HG03521 (cell line): ENCODE results near the gene PCCA.
"Not testable (repeated sequence)": the region's sequence is repeated elsewhere in the genome, so short reads cannot be mapped to it uniquely, and the experiment has no call there.

ENCODE experiments used
- ATAC-seq: cut with Tn5 transposase; IDR thresholded peaks from one replicate; pipeline ENCODE4 v1.9.1; 2021; ENCODE audit warnings: mild to moderate bottlenecking, moderate library complexity; ENCODE audit not compliant: unreplicated experiment

PCCA gene

GRCh38 chr13:100356426-100356825 is 267.5 kb downstream of the PCCA start:
- ATAC-seq = no peak

DNA sequence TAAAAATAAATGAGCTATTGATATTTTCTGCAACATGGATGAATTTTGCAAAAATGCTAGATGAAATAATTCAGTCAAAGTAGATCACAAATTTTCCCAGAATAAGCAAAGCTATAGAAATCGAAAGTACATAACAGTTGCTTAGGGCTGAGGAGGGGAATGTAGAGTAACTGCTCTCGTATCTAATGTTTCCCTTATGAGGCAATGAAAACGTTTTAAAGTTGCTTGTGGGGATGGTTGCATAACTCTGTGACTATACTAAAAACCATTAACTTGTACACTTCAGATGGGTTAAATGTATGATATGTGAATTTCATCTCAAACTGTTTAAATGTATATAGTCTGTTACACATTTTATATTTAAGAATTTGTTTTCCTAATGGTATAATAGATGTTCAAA is 268.0 kb downstream of the PCCA start:
- ATAC-seq = no peak

- no peak for ATAC-seq
These were observed 268.9 kb downstream of the PCCA start for GRCh38 chr13:100357764-100358163.

DNA sequence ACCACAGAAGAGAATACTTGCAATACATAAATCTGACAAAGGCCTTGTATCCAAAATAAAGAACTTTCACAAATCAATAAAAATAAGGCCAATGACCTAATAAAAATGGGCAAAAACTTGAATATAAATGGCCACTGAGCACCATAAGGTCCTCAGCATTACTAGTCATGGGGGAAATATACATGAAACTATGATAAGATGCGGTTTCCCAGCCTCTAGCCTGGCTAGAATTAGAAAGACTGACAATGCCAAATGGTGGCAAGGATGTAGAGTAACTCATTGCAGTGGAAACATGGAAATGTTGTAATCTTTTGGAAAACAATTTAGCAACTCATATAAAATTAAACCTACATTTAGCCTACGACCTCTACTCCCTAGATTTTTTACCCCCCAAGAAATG is 272.6 kb downstream of the PCCA start:
- no peak for ATAC-seq

DNA sequence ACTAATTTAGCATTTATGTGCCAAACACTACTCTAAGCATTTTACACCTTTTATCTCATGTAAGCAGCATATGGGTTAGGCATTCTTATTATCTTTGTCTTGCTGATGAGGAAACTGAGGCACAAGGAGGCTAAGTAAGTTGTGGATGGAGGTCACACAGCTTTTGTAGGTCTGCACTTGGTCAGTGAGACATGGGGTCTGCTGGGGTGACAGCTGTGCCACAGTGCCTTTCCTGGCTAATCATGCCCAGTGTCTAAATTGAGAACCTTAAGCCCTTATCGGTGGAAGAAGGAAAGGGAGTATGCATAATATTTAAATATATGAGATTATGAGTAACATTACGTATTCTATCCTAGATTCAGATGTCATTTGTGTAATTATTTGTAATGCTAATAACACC is 273.5 kb downstream of the PCCA start:
- ATAC-seq = no peak

DNA sequence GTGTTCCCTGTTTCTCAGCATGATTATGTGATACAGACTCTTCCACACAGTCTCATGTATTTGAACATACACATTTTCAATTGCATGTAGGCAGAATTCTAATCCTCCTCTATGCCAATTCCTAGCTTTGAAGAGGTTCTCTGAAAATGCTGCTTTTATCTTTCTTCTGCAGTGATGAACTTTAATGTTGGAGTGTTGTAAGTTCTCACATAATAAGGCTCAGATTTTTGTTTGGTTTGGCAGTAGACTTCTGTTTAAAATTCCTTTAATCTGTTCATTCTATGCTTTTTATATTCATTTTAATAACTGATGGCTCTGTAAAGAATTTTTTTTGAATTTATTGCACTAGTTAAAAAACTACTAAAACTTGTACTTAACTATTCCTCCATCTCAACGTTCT is 273.9 kb downstream of the PCCA start:
- ATAC-seq = no peak

GRCh38 chr13:100363285-100363711 is 274.4 kb downstream of the PCCA start:
- no peak for ATAC-seq

DNA sequence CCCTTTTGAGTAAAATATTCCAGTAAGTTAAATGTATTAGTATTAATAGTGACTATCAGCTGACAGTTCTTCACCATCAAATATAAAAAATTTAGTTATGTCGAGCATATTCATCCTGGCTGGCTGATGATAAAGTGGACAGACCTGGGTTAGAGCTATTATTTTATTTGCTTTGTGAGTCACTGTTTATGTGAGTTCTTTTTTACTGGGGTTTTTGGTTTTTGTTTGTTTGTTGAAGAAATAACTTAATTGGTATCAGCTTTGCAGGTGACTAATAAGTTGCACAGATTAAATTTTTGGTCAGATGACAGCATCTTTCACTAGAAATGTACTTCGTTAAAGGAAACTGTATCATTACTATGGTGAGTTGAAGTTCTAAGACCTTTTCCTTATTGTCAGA is 275.0 kb downstream of the PCCA start:
- ATAC-seq = no peak

- ATAC-seq = no peak
These were observed 275.7 kb downstream of the PCCA start for GRCh38 chr13:100364591-100364990.

DNA sequence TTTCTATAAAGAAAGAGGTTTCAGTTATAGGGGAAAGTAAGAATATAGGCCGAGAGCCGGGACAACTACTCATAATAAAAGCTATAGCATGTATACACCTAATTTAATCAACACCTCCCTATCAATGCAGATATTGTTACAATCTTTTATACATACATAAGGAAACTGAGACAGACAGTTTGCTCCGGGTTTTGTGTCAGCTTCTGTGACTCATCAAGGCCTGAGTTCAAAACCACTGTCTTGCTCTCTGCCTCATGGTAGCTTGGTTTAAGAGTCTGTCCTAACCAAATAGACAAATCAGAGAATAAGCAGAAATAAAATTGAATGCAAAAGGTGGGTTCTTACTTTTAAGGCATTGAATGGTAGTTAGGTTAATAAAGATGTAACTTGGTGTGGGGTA is 276.8 kb downstream of the PCCA start:
- no peak for ATAC-seq

DNA sequence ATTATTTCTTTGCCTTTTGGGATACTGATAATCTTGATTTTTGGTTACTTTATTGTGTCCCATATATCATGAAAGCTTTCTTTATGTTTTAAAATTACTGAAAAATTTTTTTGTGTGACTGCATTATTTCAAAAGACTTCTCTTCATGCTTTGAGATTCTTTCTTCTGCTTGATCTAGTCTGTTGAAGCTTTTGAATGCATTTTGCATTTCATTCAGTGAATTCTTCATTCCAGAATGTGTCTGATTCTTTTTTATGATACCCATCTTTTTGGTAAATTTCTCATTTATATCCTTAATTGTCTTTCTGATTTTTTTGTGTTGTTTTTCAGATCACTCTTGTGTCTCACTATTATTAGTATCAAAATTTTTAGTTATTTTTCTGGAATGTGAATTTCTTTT is 289.6 kb downstream of the PCCA start:
- ATAC-seq = no peak

GRCh38 chr13:100381595-100382224 is 292.8 kb downstream of the PCCA start:
- no peak for ATAC-seq

DNA sequence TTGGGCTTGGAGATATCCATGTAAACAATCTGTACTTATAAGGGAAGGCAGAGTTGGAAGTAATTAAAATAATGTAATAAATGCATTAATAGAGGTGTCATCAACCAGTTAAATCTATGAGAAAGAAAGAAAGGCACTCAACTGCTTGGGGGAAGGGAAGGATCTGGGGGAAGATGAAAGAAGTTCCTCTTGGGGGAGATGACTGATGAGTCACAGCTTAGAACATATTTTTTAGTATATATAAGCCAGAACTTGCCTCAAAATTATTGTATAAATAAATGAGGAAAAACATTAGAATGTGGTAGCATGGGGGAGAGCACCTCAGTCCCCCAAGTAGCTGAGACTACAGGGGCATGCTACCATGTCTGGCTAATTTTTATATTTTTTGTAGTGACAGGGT is 293.9 kb downstream of the PCCA start:
- no peak for ATAC-seq

DNA sequence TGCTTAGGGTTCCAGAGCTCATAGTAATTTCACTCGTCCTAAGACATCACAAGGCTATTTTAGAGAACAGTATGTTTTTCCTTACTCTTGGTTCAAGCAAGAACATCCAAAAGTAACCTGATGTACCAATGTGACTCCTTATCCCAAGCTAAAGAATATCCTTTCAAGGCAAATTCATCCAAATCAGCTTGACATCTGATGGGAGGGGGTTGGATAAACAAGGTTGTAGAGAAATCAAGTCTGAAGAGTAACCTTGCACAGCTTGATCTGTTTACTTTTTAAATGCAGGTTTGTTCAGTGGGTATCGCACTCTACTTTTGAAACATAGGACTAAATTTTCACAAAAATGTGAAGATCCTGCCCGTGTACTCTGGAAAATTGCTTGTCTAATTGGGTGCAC is 298.5 kb downstream of the PCCA start:
- no peak for ATAC-seq

DNA sequence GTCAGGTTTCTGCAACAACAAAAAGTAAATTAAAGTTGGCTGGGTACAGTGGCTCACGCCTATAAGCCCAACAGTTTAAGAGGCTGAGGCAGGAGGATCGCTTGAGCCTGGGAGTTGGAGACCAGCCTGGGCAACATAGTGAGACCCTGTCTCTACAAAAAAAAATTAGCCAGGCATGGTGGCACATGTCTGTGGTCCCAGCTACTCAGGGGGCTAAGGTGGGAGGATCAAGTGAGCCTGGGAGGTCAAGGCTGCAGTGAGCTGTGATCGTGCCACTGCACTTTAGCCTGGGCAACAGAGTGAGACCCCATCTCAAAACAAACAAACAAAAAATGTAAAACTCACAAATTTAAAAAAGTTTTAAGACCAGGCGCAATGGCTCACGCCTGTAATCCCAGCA is 299.3 kb downstream of the PCCA start:
- not testable (repeated sequence) for ATAC-seq

GRCh38 chr13:100388923-100389322 is 300.0 kb downstream of the PCCA start:
- ATAC-seq = no peak

- no peak for ATAC-seq
These were observed 300.7 kb downstream of the PCCA start for GRCh38 chr13:100389617-100390016.

- ATAC-seq = peak; percentile 28
These were observed 304.1 kb downstream of the PCCA start for GRCh38 chr13:100392709-100393630.

- ATAC-seq = peak; percentile 91
These were observed 305.3 kb downstream of the PCCA start for GRCh38 chr13:100394005-100394695.

GRCh38 chr13:100395698-100396373 is 306.9 kb downstream of the PCCA start:
- ATAC-seq = no peak

DNA sequence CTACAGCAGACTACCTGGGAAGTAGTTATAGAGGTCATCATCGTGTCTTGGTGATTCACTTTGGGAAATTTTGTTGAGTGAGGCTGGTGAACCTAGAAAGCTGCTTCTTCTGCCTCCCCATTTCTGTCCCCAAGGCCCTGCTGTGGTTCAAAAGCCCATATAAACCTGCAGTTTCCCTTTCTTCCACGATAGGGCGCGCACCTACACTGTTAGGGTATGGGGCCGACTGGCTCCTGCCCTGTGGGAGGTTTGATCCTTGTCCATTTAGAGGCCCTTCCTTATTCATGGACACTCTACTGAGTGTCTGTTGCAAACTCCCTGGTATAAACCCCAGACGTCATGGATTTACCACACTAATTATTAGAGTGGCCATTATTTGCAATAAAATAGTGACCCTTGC is 307.9 kb downstream of the PCCA start:
- ATAC-seq = no peak
